ENCODE results near the gene AFMID. TPM values are rescaled to one million over a fixed set of nuclear protein-coding genes. Genes with fewer than 3 reads are reported as not detected.

The AFMID gene
- total RNA-seq, 1 donor from 2014 or later = 47.6 TPM

- Histone ChIP-seq H3K4me1 (peaks cover 55% of the 10 kb centered on the region), H3K4me3 (no peak overlapping the region), H3K27me3 (no peaks in the 10 kb centered on the region), H3K9me3 (no peaks in the 10 kb centered on the region), H3K27ac (no peak overlapping the region), H3K36me3 (no peaks in the 10 kb centered on the region)
- DNase-seq (ENCODE audit: extremely low spot score in 2 of 2) = no peak
- TF ChIP-seq POLR2AphosphoS5 (IDR thresholded peaks at IDR 0.05; ENCODE audit: insufficient read depth in 1 of 2, low read depth in 1 of 2) = peak; percentile 19 to 20
- TF ChIP-seq, protein P1, sequence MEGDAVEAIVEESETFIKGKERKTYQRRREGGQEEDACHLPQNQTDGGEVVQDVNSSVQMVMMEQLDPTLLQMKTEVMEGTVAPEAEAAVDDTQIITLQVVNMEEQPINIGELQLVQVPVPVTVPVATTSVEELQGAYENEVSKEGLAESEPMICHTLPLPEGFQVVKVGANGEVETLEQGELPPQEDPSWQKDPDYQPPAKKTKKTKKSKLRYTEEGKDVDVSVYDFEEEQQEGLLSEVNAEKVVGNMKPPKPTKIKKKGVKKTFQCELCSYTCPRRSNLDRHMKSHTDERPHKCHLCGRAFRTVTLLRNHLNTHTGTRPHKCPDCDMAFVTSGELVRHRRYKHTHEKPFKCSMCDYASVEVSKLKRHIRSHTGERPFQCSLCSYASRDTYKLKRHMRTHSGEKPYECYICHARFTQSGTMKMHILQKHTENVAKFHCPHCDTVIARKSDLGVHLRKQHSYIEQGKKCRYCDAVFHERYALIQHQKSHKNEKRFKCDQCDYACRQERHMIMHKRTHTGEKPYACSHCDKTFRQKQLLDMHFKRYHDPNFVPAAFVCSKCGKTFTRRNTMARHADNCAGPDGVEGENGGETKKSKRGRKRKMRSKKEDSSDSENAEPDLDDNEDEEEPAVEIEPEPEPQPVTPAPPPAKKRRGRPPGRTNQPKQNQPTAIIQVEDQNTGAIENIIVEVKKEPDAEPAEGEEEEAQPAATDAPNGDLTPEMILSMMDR (IDR thresholded peaks at IDR 0.05) = peak; percentile 66 to 95 (median 70)
- no peak for TF ChIP-seq POLR2A (IDR thresholded peaks at IDR 0.05)
- intact Hi-C loops (cut with DNase I) = loop anchor here (5.0 kb wide), 2 partner anchors 49 to 64 kb away; partner anchors contain the start of gene TMC6
These were observed 10.6 kb upstream of the AFMID start for GRCh38 chr17:78176548-78177025.

GRCh38 chr17:78179372-78179771, 7.8 kb upstream of the AFMID start:
- Histone ChIP-seq H3K4me3 (no peak overlapping the region), H3K27ac (no peak overlapping the region), H3K36me3 (no peaks in the 10 kb centered on the region), H3K9me3 (no peaks in the 10 kb centered on the region), H3K27me3 (no peaks in the 10 kb centered on the region), H3K4me1 (peaks cover 27% of the 10 kb centered on the region)
- peak; percentile 23 to 64 for TF ChIP-seq POLR2AphosphoS5 (IDR thresholded peaks at IDR 0.05; ENCODE audit: insufficient read depth in 1 of 2, low read depth in 1 of 2)
- TF ChIP-seq, protein P1 (IDR thresholded peaks at IDR 0.05) = no peak
- DNase-seq (ENCODE audit: extremely low spot score in 2 of 2) = no peak
- intact Hi-C loops (cut with DNase I) = loop anchor here (5.0 kb wide), 2 partner anchors 52 to 67 kb away; partner anchors contain the start of gene TMC6

GRCh38 chr17:78180083-78180482, 7.1 kb upstream of the AFMID start:
- no peaks in the 10 kb centered on the region for H3K27me3 ChIP-seq
- no peak for DNase-seq (ENCODE audit: extremely low spot score in 2 of 2)
- TF ChIP-seq POLR2A (IDR thresholded peaks at IDR 0.05) = no peak
- no peak for TF ChIP-seq POLR2AphosphoS5 (IDR thresholded peaks at IDR 0.05; ENCODE audit: insufficient read depth in 1 of 2, low read depth in 1 of 2)
- TF ChIP-seq, protein P1 (IDR thresholded peaks at IDR 0.05) = no peak
- no peaks in the 10 kb centered on the region for H3K9me3 ChIP-seq
- intact Hi-C loops (cut with DNase I) = no loop called here
- no peak overlapping the region for H3K27ac ChIP-seq
- no peaks in the 10 kb centered on the region for H3K36me3 ChIP-seq
- peaks cover 20% of the 10 kb centered on the region for H3K4me1 ChIP-seq
- no peak overlapping the region for H3K4me3 ChIP-seq

DNA sequence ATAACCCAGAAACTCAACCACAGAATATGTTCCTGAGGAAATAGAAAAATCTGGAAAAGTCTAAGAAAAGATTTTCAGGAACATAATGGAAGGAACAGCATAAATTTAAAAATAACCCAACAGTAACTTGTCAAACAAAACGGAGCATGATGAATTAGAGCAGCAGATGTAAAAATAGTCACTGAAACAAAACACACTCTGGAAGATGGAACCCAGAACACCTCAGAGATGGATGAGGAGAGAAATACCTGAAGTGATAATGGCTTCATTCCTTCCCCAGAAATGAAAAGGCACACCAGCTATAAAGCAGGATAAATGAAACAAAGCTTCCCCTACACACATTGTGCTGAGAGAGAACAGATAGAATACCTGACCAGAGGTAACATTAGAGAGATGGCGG, 6.7 kb upstream of the AFMID start:
- peaks cover 16% of the 10 kb centered on the region for H3K4me1 ChIP-seq
- intact Hi-C loops (cut with DNase I) = no loop called here

DNA sequence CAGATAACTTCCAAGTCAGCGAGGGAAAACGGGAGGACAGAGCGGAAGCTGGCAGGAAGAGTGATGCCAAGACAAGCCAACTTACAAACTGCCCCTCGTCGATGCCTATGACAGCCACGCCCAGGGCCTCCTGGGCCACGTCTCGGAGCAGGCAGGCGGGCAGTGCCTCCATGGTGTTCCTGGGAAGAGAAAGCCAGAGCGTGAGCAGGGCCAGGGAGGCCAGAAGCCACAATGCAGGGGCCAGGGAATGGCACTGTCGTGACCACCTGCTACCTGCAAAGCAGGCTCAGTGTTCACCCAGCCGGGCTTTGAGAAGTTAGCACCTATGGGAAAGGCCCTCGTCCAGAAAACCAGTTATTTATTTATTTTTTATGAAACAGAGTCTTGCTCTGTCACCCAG, 4.7 kb upstream of the AFMID start:
- Histone ChIP-seq H3K4me1 (peaks cover 16% of the 10 kb centered on the region), H3K9me3 (no peaks in the 10 kb centered on the region), H3K4me3 (no peak overlapping the region), H3K36me3 (no peaks in the 10 kb centered on the region), H3K27ac (no peak overlapping the region), H3K27me3 (no peaks in the 10 kb centered on the region)
- DNase-seq (ENCODE audit: extremely low spot score in 2 of 2) = no peak
- TF ChIP-seq POLR2A (IDR thresholded peaks at IDR 0.05) = no peak
- TF ChIP-seq, protein P1 (IDR thresholded peaks at IDR 0.05) = no peak
- no peak for TF ChIP-seq POLR2AphosphoS5 (IDR thresholded peaks at IDR 0.05; ENCODE audit: insufficient read depth in 1 of 2, low read depth in 1 of 2)
- intact Hi-C loops (cut with DNase I) = no loop called here

More for the DNA sequence above, 6.7 kb upstream of the AFMID start:
- no peaks in the 10 kb centered on the region for H3K9me3 ChIP-seq
- TF ChIP-seq POLR2AphosphoS5 (IDR thresholded peaks at IDR 0.05; ENCODE audit: insufficient read depth in 1 of 2, low read depth in 1 of 2) (no peak), POLR2A (IDR thresholded peaks at IDR 0.05) (no peak)
- H3K27me3 ChIP-seq = no peaks in the 10 kb centered on the region
- H3K36me3 ChIP-seq = no peaks in the 10 kb centered on the region
- no peak for DNase-seq (ENCODE audit: extremely low spot score in 2 of 2)
- H3K27ac ChIP-seq = peak overlapping the region; percentile 33
- no peak overlapping the region for H3K4me3 ChIP-seq
